VCaP (cell line): Measurements from ENCODE around the gene LEMD2.

ENCODE experiments used
- H3K27ac ChIP-seq: fragments of 450-650 bp; 2 replicates; pipeline ENCODE4 v1.5.1; 2017
- CTCF ChIP-seq: fragments of 450-650 bp; conservative IDR thresholded peaks from 2 replicates; pipeline ENCODE4 v1.5.1; 2017; ENCODE audit warnings: mild to moderate bottlenecking, moderate library complexity

LEMD2 gene

GRCh38 chr6:33823806-33824205, 34.9 kb upstream of the LEMD2 start:
- no peak overlapping the region for H3K27ac ChIP-seq
- no peak for TF ChIP-seq CTCF

GRCh38 chr6:33822575-33823395, 33.9 kb upstream of the LEMD2 start:
- peak; percentile 26; the same call in 1 of the 2 replicates for TF ChIP-seq CTCF
- H3K27ac ChIP-seq: no peak overlapping the region

GRCh38 chr6:33820784-33821520, 32.0 kb upstream of the LEMD2 start:
- TF ChIP-seq CTCF: no peak
- H3K27ac ChIP-seq: no peak overlapping the region

GRCh38 chr6:33820243-33820642, 31.3 kb upstream of the LEMD2 start:
- H3K27ac ChIP-seq: no peak overlapping the region
- no peak for TF ChIP-seq CTCF

- no peak overlapping the region for H3K27ac ChIP-seq
- TF ChIP-seq CTCF: no peak
Measured at GRCh38 chr6:33819021-33819420, 30.1 kb upstream of the LEMD2 start.

GRCh38 chr6:33818293-33818692, 29.4 kb upstream of the LEMD2 start:
- no peak overlapping the region for H3K27ac ChIP-seq
- no peak for TF ChIP-seq CTCF

- peak overlapping the region; percentile 43 for H3K27ac ChIP-seq
- no peak for TF ChIP-seq CTCF
Measured at GRCh38 chr6:33817489-33817888, 28.6 kb upstream of the LEMD2 start.
